ENCODE measurements around the gene NPW. TPM values are rescaled to one million over a fixed set of nuclear protein-coding genes. Genes with fewer than 3 reads are reported as not detected.

Gene NPW
- total RNA-seq, 2 donors from 2014 or later: 1.8 to 3.6 TPM

- no peak for DNase-seq (ENCODE audit: low spot score)
- no peak overlapping the region for H3K4me3 ChIP-seq
- no peaks in the 10 kb centered on the region for H3K9me3 ChIP-seq
- intact Hi-C loops (cut with DNase I): no loop called here
- peaks cover 6 to 12% of the 10 kb centered on the region in 2 donors for H3K36me3 ChIP-seq
- H3K27ac ChIP-seq: no peak overlapping the region
- TF ChIP-seq POLR2AphosphoS5 (IDR thresholded peaks at IDR 0.05) (no peak), CTCF (IDR thresholded peaks at IDR 0.05) (no peak), POLR2A (IDR thresholded peaks at IDR 0.05) (no peak)
- no peaks in the 10 kb centered on the region for H3K4me1 ChIP-seq (replicated peaks)
- WGBS: 94% methylated on average over 16 of the region's 16 CpGs
- no peaks in the 10 kb centered on the region for H3K27me3 ChIP-seq (replicated peaks; ENCODE audit: insufficient read depth)
Measured at GRCh38 chr16:2064368-2064945, 44.9 kb downstream of the NPW start.

GRCh38 chr16:2066139-2066538, 46.6 kb downstream of the NPW start:
- Histone ChIP-seq H3K27ac (no peak overlapping the region), H3K36me3 (peaks cover 10 to 11% of the 10 kb centered on the region in 2 donors)

More at GRCh38 chr16:2066139-2066538, 46.6 kb downstream of the NPW start:
- TF ChIP-seq POLR2A (IDR thresholded peaks at IDR 0.05): no peak
- no peak for TF ChIP-seq POLR2AphosphoS5 (IDR thresholded peaks at IDR 0.05)
- TF ChIP-seq CTCF (IDR thresholded peaks at IDR 0.05): no peak
- Histone ChIP-seq H3K4me3 (no peak overlapping the region), H3K9me3 (no peaks in the 10 kb centered on the region), H3K27me3 (replicated peaks; ENCODE audit: insufficient read depth) (no peaks in the 10 kb centered on the region), H3K4me1 (replicated peaks) (no peaks in the 10 kb centered on the region)
- intact Hi-C loops (cut with DNase I): no loop called here
- no peak for DNase-seq (ENCODE audit: low spot score)
- 96% methylated on average over 11 of the region's 11 CpGs for WGBS

Small RNA genes within 50 kb of the gene (small RNA-seq; reads per million reads assigned to genes)
- 0 reads per million in 2 donors for gene AC005363.2
- 0 reads per million in 2 donors for gene RN7SL219P

Other genes starting within 250 kb of the NPW start
- 100 to 1,000 TPM; 135 to 252 TPM for gene NME3, start 248.2 kb upstream of the NPW start, total RNA-seq
- gene EME2, start 247.0 kb upstream of the NPW start, total RNA-seq: 10 to 100 TPM; 18.3 to 53.9 TPM
- gene MRPS34, start 246.7 kb upstream of the NPW start, total RNA-seq: 100 to 1,000 TPM in 1 of 2 donors, 10 to 100 TPM in 1; 97.4 to 125 TPM
- 100 to 1,000 TPM in 1 of 2 donors, 10 to 100 TPM in 1; 87.8 to 138 TPM for gene SPSB3, start 237.2 kb upstream of the NPW start, total RNA-seq
- 100 to 1,000 TPM in 1 of 2 donors, 10 to 100 TPM in 1; 98.4 to 233 TPM for gene NUBP2, start 236.8 kb upstream of the NPW start, total RNA-seq
- 1 to 10 TPM in 1 of 2 donors, under 1 TPM in 1; 0.82 to 1.9 TPM for gene IGFALS, start 226.1 kb upstream of the NPW start, total RNA-seq
- 100 to 1,000 TPM in 1 of 2 donors, 10 to 100 TPM in 1; 98.6 to 145 TPM for gene HAGH, start 193.0 kb upstream of the NPW start, total RNA-seq
- gene FAHD1, start 192.6 kb upstream of the NPW start, total RNA-seq: 10 to 100 TPM; 42.3 to 45.5 TPM
- gene MEIOB, start 147.6 kb upstream of the NPW start, total RNA-seq: 10 to 100 TPM in 1 of 2 donors, not detected in 1; 14.4 TPM
- under 1 TPM; 0.77 to 0.91 TPM for gene HS3ST6, start 101.4 kb upstream of the NPW start, total RNA-seq
- 10 to 100 TPM; 11.0 to 12.4 TPM for gene MSRB1, start 76.6 kb upstream of the NPW start, total RNA-seq
- gene RPL3L, start 65.1 kb upstream of the NPW start, total RNA-seq: under 1 TPM; 0.51 to 0.82 TPM
- gene NDUFB10, start 60.2 kb upstream of the NPW start, total RNA-seq: 100 to 1,000 TPM; 172 to 333 TPM
- gene RPS2, start 55.0 kb upstream of the NPW start, total RNA-seq: 1,000 to 10,000 TPM; 2,046 to 2,467 TPM
- 1 to 10 TPM in 1 of 2 donors, not detected in 1; 7.2 TPM for gene RNF151, start 52.9 kb upstream of the NPW start, total RNA-seq
- gene TBL3, start 47.7 kb upstream of the NPW start, total RNA-seq: 10 to 100 TPM; 54.3 to 57.1 TPM
- gene NOXO1, start 38.3 kb upstream of the NPW start, total RNA-seq: 1 to 10 TPM in 1 of 2 donors, under 1 TPM in 1; 0.32 to 5.0 TPM
- gene GFER, start 35.6 kb upstream of the NPW start, total RNA-seq: 10 to 100 TPM; 21.1 to 26.6 TPM
- gene SYNGR3, start 29.8 kb upstream of the NPW start, total RNA-seq: 10 to 100 TPM in 1 of 2 donors, 1 to 10 TPM in 1; 4.0 to 16.1 TPM
- 10 to 100 TPM; 30.7 to 74.3 TPM for gene ZNF598, start 10.0 kb upstream of the NPW start, total RNA-seq
- 100 to 1,000 TPM; 118 to 170 TPM for gene NHERF2, start 7.1 kb downstream of the NPW start, total RNA-seq
- gene NTHL1, start 28.0 kb downstream of the NPW start, total RNA-seq: 10 to 100 TPM; 16.4 to 24.9 TPM
- gene TSC2, start 28.2 kb downstream of the NPW start, total RNA-seq: 100 to 1,000 TPM in 1 of 2 donors, 10 to 100 TPM in 1; 86.3 to 168 TPM
- gene PKD1, start 116.1 kb downstream of the NPW start, total RNA-seq: 100 to 1,000 TPM; 205 to 349 TPM
- 1 to 10 TPM; 1.8 to 5.1 TPM for gene RAB26, start 128.8 kb downstream of the NPW start, total RNA-seq
- 10 to 100 TPM; 40.0 to 51.5 TPM for gene TRAF7, start 136.0 kb downstream of the NPW start, total RNA-seq
- gene CASKIN1, start 176.8 kb downstream of the NPW start, total RNA-seq: 1 to 10 TPM in 1 of 2 donors, under 1 TPM in 1; 0.77 to 5.3 TPM
- 100 to 1,000 TPM in 1 of 2 donors, 10 to 100 TPM in 1; 55.9 to 110 TPM for gene MLST8, start 185.7 kb downstream of the NPW start, total RNA-seq
- gene BRICD5, start 191.1 kb downstream of the NPW start, total RNA-seq: 10 to 100 TPM; 18.4 to 26.2 TPM
- 10 to 100 TPM; 12.7 to 23.7 TPM for gene PGP, start 195.1 kb downstream of the NPW start, total RNA-seq
- gene E4F1, start 203.8 kb downstream of the NPW start, total RNA-seq: 10 to 100 TPM; 38.7 to 69.1 TPM
- 1 to 10 TPM in 1 of 2 donors, under 1 TPM in 1; 0.77 to 4.6 TPM for gene DNASE1L2, start 216.7 kb downstream of the NPW start, total RNA-seq
- gene ECI1, start 231.8 kb downstream of the NPW start, total RNA-seq: 10 to 100 TPM; 48.5 to 87.0 TPM
- 100 to 1,000 TPM; 163 to 241 TPM for gene RNPS1, start 248.3 kb downstream of the NPW start, total RNA-seq